ENCODE data around the gene SIRT2. TPM values are rescaled to one million over a fixed set of nuclear protein-coding genes. Genes with fewer than 3 reads are reported as not detected.

Gene SIRT2
- total RNA-seq, 1 experiment from 2014 or later: 8.4 TPM

- Histone ChIP-seq H3K27me3 (ENCODE audit: insufficient read depth, low read length) (no peaks in the 10 kb centered on the region), H3K79me1 (ENCODE audit: insufficient read depth, low read depth, low read length, poor library complexity, severe bottlenecking) (no peaks in the 10 kb centered on the region), H3K4ac (ENCODE audit: low read depth, low read length) (no peak overlapping the region), H2BK120ac (ENCODE audit: low read depth, low read length, poor library complexity, severe bottlenecking) (no peak overlapping the region), H2AK5ac (ENCODE audit: insufficient read length, low read length) (no peak overlapping the region), H2BK15ac (ENCODE audit: low read depth, low read length) (no peak overlapping the region), H2AFZ (ENCODE audit: low read length) (no peak overlapping the region), H3K23ac (ENCODE audit: insufficient read length, low read depth, low read length) (no peak overlapping the region), H4K20me1 (ENCODE audit: control insufficient read depth, insufficient read depth, insufficient read length) (no peaks in the 10 kb centered on the region), H3K9ac (ENCODE audit: extremely low read depth, insufficient read length, low read length) (no peak overlapping the region), H2BK20ac (ENCODE audit: low read depth, low read length, poor library complexity, severe bottlenecking) (no peak overlapping the region), H4K8ac (replicated peaks; ENCODE audit: insufficient read length, low read depth, low read length) (no peak overlapping the region), H3K56ac (ENCODE audit: insufficient read length, low read depth, low read length) (no peak overlapping the region), H3K4me1 (ENCODE audit: insufficient read depth, low read length) (peaks cover 2% of the 10 kb centered on the region; the same call in 1 of the 2 replicates), H3K4me2 (ENCODE audit: insufficient read depth, insufficient read length, low read length) (no peak overlapping the region), H3K14ac (ENCODE audit: insufficient read depth, low read length) (no peak overlapping the region), H2BK12ac (ENCODE audit: insufficient read length, low read depth, low read length) (no peak overlapping the region), H3K27ac (ENCODE audit: insufficient read length, low read depth, low read length) (no peak overlapping the region), H4K5ac (ENCODE audit: insufficient read length, low read depth, low read length) (no peak overlapping the region), H4K91ac (ENCODE audit: insufficient read length, low read depth, low read length) (no peak overlapping the region), H3K23me2 (ENCODE audit: insufficient read length, low read depth, low read length, poor library complexity, severe bottlenecking) (peaks cover 8% of the 10 kb centered on the region), H2BK5ac (ENCODE audit: insufficient read length, low read length) (no peak overlapping the region), H3K9me3 (ENCODE audit: control insufficient read depth, low read depth, low read length) (no peaks in the 10 kb centered on the region), H3T11ph (ENCODE audit: low read length) (no peak overlapping the region), H3K18ac (ENCODE audit: insufficient read length, low read depth, low read length) (no peak overlapping the region), H3K79me2 (ENCODE audit: insufficient read depth, low read length) (0 out of 2 replicates have a peak, but pooled peaks cover 2% of the 10 kb centered on the region)
- H3K9me3 Mint-ChIP-seq: no peaks in the 10 kb centered on the region
- no peak for DNase-seq
- H3K36me3 Mint-ChIP-seq (ENCODE audit: insufficient read depth in 1 of 3, low read depth in 3 of 3): peaks cover 39 to 67% (median 44%) of the 10 kb centered on the region in 3 experiments
- TF ChIP-seq CTCF (conservative IDR thresholded peaks at IDR 0.05): no peak
- WGBS (ENCODE audit: extremely low coverage, insufficient read length, low lambda C conversion rate): no CpG with 5 or more reads among the region's 4 CpGs
- peaks cover 13% of the 10 kb centered on the region in 2 experiments for H3K4me1 Mint-ChIP-seq
- H3K27me3 Mint-ChIP-seq (ENCODE audit: low read depth): no peaks in the 10 kb centered on the region
- H3K27ac Mint-ChIP-seq: peak overlapping the region in 2 of 3 experiments; percentile 40 to 44; a peak in 2 of 7 replicates
- H3K4me3 Mint-ChIP-seq: no peak overlapping the region
These were observed 65.3 kb downstream of the SIRT2 start for GRCh38 chr19:38834104-38834490.

Data from H9 (cell line).